NB4 (cell line): ENCODE measurements around the gene SRD5A2.
A peak's percentile ranks its signal among the peaks of the same experiment; 100 is the strongest.

Source experiments
- DNase-seq: peaks from one replicate; pipeline ENCODE4 v3.0.0; 2010; ENCODE audit warnings: low read depth
- H3K4me3 ChIP-seq: one replicate; pipeline ENCODE4 v1.5.1; 2011; ENCODE audit warnings: mild to moderate bottlenecking, low read depth, low read length, moderate library complexity
- CTCF ChIP-seq: IDR thresholded peaks from one replicate; pipeline ENCODE4 v1.5.1; 2012; ENCODE audit warnings: low read depth, low read length
- MAX ChIP-seq: IDR thresholded peaks from 2 replicates; pipeline ENCODE4 v1.6.1; 2011; ENCODE audit warnings: low read depth, low read length
- MYC ChIP-seq: IDR thresholded peaks from 2 replicates; pipeline ENCODE4 v1.6.1; 2011; ENCODE audit warnings: low read depth, low read length
- POLR2A ChIP-seq: IDR thresholded peaks from 2 replicates; pipeline ENCODE4 v1.6.1; 2011; ENCODE audit warnings: mild to moderate bottlenecking; ENCODE audit not compliant: insufficient read length; ENCODE audit errors: extremely low read depth

SRD5A2 gene

GRCh38 chr2:31529256-31529655 is 51.5 kb downstream of the SRD5A2 start:
- TF ChIP-seq POLR2A (no peak), CTCF (no peak), MAX (no peak), MYC (no peak)
- no peak overlapping the region for H3K4me3 ChIP-seq
- DNase-seq, result no peak

GRCh38 chr2:31528823-31529222 is 51.9 kb downstream of the SRD5A2 start:
- no peak overlapping the region for H3K4me3 ChIP-seq
- no peak for DNase-seq
- TF ChIP-seq MAX (no peak), CTCF (no peak), POLR2A (no peak), MYC (no peak)

GRCh38 chr2:31526946-31527732 is 53.6 kb downstream of the SRD5A2 start:
- H3K4me3 ChIP-seq, result no peak overlapping the region
- TF ChIP-seq MAX, result no peak
- no peak for TF ChIP-seq CTCF
- TF ChIP-seq MYC, result no peak
- TF ChIP-seq POLR2A, result no peak
- DNase-seq, result no peak

- DNase-seq, result no peak
- TF ChIP-seq POLR2A (no peak), CTCF (no peak)
- H3K4me3 ChIP-seq, result no peak overlapping the region
Measured at GRCh38 chr2:31525876-31526275, 54.9 kb downstream of the SRD5A2 start.

GRCh38 chr2:31524592-31524991 is 56.1 kb downstream of the SRD5A2 start:
- H3K4me3 ChIP-seq, result no peak overlapping the region
- no peak for DNase-seq
- TF ChIP-seq MYC (no peak), POLR2A (no peak), MAX (no peak), CTCF (no peak)

GRCh38 chr2:31523871-31524492 is 56.8 kb downstream of the SRD5A2 start:
- DNase-seq, result peak; percentile 60
- peak; percentile 67 for TF ChIP-seq CTCF
- no peak for TF ChIP-seq POLR2A
- no peak for TF ChIP-seq MAX
- no peak overlapping the region for H3K4me3 ChIP-seq
